Measurements from ENCODE around the gene EEF1AKMT4.
"Not testable (repeated sequence)": the region's sequence is repeated elsewhere in the genome, so short reads cannot be mapped to it uniquely, and the experiment has no call there.

EEF1AKMT4 gene

GRCh38 chr3:184261270-184261853, 11.9 kb downstream of the EEF1AKMT4 start, which contains the start of gene CAMK2N2:
TSS of gene CAMK2N2 (minus strand) at chr3:184261553. CDS start at chr3:184261285, 268 bp downstream.
- no peak for DNase-seq

GRCh38 chr3:184261854-184262763, 12.6 kb downstream of the EEF1AKMT4 start:
- DNase-seq = no peak

GRCh38 chr3:184262764-184263179, 13.3 kb downstream of the EEF1AKMT4 start:
- no peak for DNase-seq

GRCh38 chr3:184267249-184267648, 17.8 kb downstream of the EEF1AKMT4 start:
- not testable (repeated sequence) for DNase-seq

GRCh38 chr3:184272269-184272668, 22.8 kb downstream of the EEF1AKMT4 start:
- no peak for DNase-seq

- no peak for DNase-seq
Observed at GRCh38 chr3:184275381-184275701, 25.9 kb downstream of the EEF1AKMT4 start.

- DNase-seq = no peak
Observed at GRCh38 chr3:184275961-184276910, 26.8 kb downstream of the EEF1AKMT4 start, which contains the start of gene ECE2. TSS of gene ECE2 (plus strand) at chr3:184276022. CDS start at chr3:184276154, 132 bp downstream.

GRCh38 chr3:184277366-184277765, 27.9 kb downstream of the EEF1AKMT4 start:
- no peak for DNase-seq

GRCh38 chr3:184282941-184283340, 33.5 kb downstream of the EEF1AKMT4 start:
- no peak for DNase-seq

GRCh38 chr3:184283681-184284080, 34.2 kb downstream of the EEF1AKMT4 start:
- DNase-seq = no peak

- DNase-seq = peak in 1 of 2 donors; percentile 17
Observed at GRCh38 chr3:184284696-184285095, 35.2 kb downstream of the EEF1AKMT4 start.

- peak; percentile 18 to 49 for DNase-seq
Observed at GRCh38 chr3:184289426-184289938, 40.0 kb downstream of the EEF1AKMT4 start.

GRCh38 chr3:184290331-184290730, 40.9 kb downstream of the EEF1AKMT4 start:
- DNase-seq = no peak

- DNase-seq = no peak
Observed at GRCh38 chr3:184291044-184291737, 41.7 kb downstream of the EEF1AKMT4 start.

- DNase-seq = no peak
Observed at GRCh38 chr3:184291738-184292445, 42.4 kb downstream of the EEF1AKMT4 start.

GRCh38 chr3:184295771-184296170, 46.3 kb downstream of the EEF1AKMT4 start:
- no peak for DNase-seq

- no peak for DNase-seq
Observed at GRCh38 chr3:184296616-184297015, 47.1 kb downstream of the EEF1AKMT4 start.

GRCh38 chr3:184298759-184299487, 49.5 kb downstream of the EEF1AKMT4 start, which contains the start of gene PSMD2:
TSS of gene PSMD2 (plus strand) at chr3:184299241. CDS start at chr3:184299267, 26 bp downstream.
- peak; percentile 84 to 91 for DNase-seq

- no peak for DNase-seq
Observed at GRCh38 chr3:184299488-184300377, 50.3 kb downstream of the EEF1AKMT4 start.

GRCh38 chr3:184300378-184300720, 50.9 kb downstream of the EEF1AKMT4 start:
- no peak for DNase-seq
